ENCODE data around the gene TTI1.

Gene TTI1

GRCh38 chr20:38054647-38055046 is 21.4 kb upstream of the TTI1 start:
- no peak for DNase-seq (ENCODE audit: low read depth, low spot score)

- DNase-seq (ENCODE audit: low read depth, low spot score): no peak
These were observed 19.6 kb upstream of the TTI1 start for GRCh38 chr20:38052870-38053269.

- peak; percentile 37 for DNase-seq (ENCODE audit: low read depth, low spot score)
These were observed 17.4 kb upstream of the TTI1 start for GRCh38 chr20:38050686-38051085.

- DNase-seq (ENCODE audit: low read depth, low spot score): peak; percentile 76
These were observed 16.5 kb upstream of the TTI1 start for GRCh38 chr20:38049800-38050199.

GRCh38 chr20:38046572-38046971 is 13.3 kb upstream of the TTI1 start:
- no peak for DNase-seq (ENCODE audit: low read depth, low spot score)

GRCh38 chr20:38044685-38045084 is 11.4 kb upstream of the TTI1 start:
- DNase-seq (ENCODE audit: low read depth, low spot score): no peak

GRCh38 chr20:38043512-38044300 is 10.4 kb upstream of the TTI1 start:
- DNase-seq (ENCODE audit: low read depth, low spot score): peak; percentile 73

GRCh38 chr20:38040276-38040675 is 7.0 kb upstream of the TTI1 start:
- DNase-seq (ENCODE audit: low read depth, low spot score): no peak

GRCh38 chr20:38036366-38036765 is 3.1 kb upstream of the TTI1 start:
- DNase-seq (ENCODE audit: low read depth, low spot score): no peak

- DNase-seq (ENCODE audit: low read depth, low spot score): no peak
These were observed 1.7 kb upstream of the TTI1 start for GRCh38 chr20:38034961-38035360.

GRCh38 chr20:38034108-38034649 is 923 bp upstream of the TTI1 start:
- DNase-seq (ENCODE audit: low read depth, low spot score): no peak

- DNase-seq (ENCODE audit: low read depth, low spot score): no peak
These were observed 499 bp downstream of the TTI1 start for GRCh38 chr20:38032585-38033329.

- no peak for DNase-seq (ENCODE audit: low read depth, low spot score)
These were observed 1.3 kb downstream of the TTI1 start for GRCh38 chr20:38031957-38032356.

- no peak for DNase-seq (ENCODE audit: low read depth, low spot score)
These were observed 3.8 kb downstream of the TTI1 start for GRCh38 chr20:38029453-38029852.

GRCh38 chr20:38024496-38024895 is 8.8 kb downstream of the TTI1 start:
- no peak for DNase-seq (ENCODE audit: low read depth, low spot score)

- DNase-seq (ENCODE audit: low read depth, low spot score): peak; percentile 63
These were observed 9.9 kb downstream of the TTI1 start for GRCh38 chr20:38023181-38024001.

- DNase-seq (ENCODE audit: low read depth, low spot score): peak; percentile 23
These were observed 12.0 kb downstream of the TTI1 start for GRCh38 chr20:38021087-38021772.

GRCh38 chr20:38018385-38018784 is 14.9 kb downstream of the TTI1 start:
- DNase-seq (ENCODE audit: low read depth, low spot score): no peak

GRCh38 chr20:38017959-38018358 is 15.3 kb downstream of the TTI1 start:
- no peak for DNase-seq (ENCODE audit: low read depth, low spot score)

- DNase-seq (ENCODE audit: low read depth, low spot score): no peak
These were observed 19.4 kb downstream of the TTI1 start for GRCh38 chr20:38013887-38014286.

- no peak for DNase-seq (ENCODE audit: low read depth, low spot score)
These were observed 20.9 kb downstream of the TTI1 start for GRCh38 chr20:38012332-38012731.
